Ramos (cell line): Measurements from ENCODE around the gene FKBP1A.

Source experiments
- in situ Hi-C: fragments of 300-500 bp; cut with MboI; formaldehyde crosslinking; loops from one replicate; pipeline ENCODE4 v1.14.3; 2022; ENCODE audit warnings: low sequenced_read_pairs; ENCODE audit not compliant: unreplicated experiment

Gene FKBP1A

GRCh38 chr20:1392693-1393506, at the start of gene FKBP1A:
FKBP1A (minus strand) TSS chr20:1393054; CDS start chr20:1392998, 56 bp downstream.
- in situ Hi-C loops = no loop called here

- in situ Hi-C loops = no loop called here
Measured at GRCh38 chr20:1442304-1442703, 49.5 kb upstream of the FKBP1A start.

- in situ Hi-C loops = no loop called here
Measured at GRCh38 chr20:1441133-1441532, 48.3 kb upstream of the FKBP1A start.

DNA sequence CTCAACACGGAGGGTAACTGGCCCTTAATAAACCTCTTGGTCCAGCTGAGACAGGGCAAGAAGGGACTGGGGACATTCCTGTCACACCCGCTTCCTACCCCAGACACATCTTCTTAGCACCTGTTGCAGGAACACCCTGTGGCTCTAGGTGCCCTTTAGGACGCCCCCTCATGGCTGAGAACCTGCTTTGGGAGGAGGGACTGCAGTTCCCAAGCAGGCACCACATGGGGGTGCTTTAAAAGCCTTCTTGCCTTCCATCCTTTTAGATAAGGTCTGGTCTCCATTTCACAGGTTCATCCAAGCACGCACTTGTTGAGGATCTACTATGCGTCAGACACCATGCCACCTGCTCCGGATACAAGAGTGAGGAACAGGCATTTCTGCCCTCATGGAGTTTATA, 47.2 kb upstream of the FKBP1A start:
- in situ Hi-C loops = no loop called here

- in situ Hi-C loops = loop anchor here (5.0 kb wide), 1 partner anchor 121 kb away; no protein-coding TSS in a partner anchor
Measured at GRCh38 chr20:1438361-1438760, 45.5 kb upstream of the FKBP1A start.

DNA sequence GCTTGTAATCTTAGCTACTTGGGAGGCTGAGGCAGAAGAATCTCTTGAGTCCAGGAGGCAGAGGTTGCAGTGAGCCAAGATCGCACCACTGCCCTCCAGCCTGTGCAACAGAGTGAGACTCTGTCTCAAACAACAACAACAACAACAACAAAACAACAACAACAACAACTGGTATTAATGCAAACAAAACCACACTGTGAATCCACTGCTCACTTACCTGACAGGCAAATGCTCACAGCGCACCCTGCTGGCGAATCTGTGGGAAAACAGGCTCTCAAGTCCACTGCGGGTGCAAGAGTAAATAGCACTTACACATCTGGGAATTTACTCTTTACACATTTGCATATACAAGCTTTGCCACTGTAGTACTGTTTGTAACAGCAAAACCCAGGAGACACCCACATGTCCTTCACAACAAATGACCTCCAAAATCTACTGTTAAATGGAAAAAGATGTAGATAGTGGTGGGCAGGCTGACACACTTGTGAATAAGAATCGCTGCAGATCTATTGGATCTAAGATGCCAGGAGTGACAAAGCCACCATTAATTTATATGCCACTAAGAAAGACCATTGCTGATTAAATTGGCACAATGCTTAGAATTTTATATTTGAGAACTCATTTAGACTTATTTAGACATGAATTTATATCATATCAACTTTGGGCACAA, 44.5 kb upstream of the FKBP1A start:
- in situ Hi-C loops = loop anchor here (5.0 kb wide), 1 partner anchor 120 kb away; no protein-coding TSS in a partner anchor

GRCh38 chr20:1436263-1436662, 43.4 kb upstream of the FKBP1A start:
- in situ Hi-C loops = loop anchor here (5.0 kb wide), 1 partner anchor 119 kb away; no protein-coding TSS in a partner anchor

- in situ Hi-C loops = loop anchor here (5.0 kb wide), 1 partner anchor 118 kb away; no protein-coding TSS in a partner anchor
Measured at GRCh38 chr20:1435337-1435699, 42.5 kb upstream of the FKBP1A start.

DNA sequence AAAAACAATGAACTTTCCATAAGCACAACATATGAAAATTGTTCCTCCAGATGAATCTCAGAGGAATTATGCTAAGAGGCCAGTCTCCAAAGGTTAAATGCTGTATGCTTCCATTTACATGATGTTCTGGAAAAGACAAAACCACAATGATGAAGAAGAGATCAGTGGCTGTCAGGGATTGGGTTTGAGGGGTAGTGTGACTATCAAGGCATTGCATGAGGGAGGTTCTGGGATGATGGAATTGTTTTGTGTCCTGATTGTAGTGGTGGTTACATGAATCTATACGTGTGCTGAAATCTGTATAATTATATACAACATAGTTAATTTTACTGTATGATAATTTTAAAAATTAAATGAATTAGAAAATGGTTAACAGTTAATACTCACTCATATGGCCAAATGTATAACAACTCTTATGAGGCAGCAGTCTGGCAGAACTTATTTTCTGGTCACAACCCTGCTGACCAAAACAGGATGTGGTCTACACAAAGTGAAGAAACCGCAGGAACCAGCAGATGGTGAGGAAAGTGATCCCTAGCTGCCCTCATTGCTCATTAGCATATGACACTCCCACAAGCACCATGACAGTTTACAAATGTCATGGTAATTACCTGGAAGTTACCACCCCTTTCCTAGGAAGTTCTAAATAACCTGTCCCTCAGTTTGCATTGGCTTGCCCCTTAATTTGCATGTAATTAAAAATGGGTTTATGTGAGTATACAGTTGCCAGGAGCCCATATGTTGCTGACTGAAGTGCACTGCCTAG, 41.9 kb upstream of the FKBP1A start:
- in situ Hi-C loops = loop anchor here (5.0 kb wide), 1 partner anchor 117 kb away; no protein-coding TSS in a partner anchor

DNA sequence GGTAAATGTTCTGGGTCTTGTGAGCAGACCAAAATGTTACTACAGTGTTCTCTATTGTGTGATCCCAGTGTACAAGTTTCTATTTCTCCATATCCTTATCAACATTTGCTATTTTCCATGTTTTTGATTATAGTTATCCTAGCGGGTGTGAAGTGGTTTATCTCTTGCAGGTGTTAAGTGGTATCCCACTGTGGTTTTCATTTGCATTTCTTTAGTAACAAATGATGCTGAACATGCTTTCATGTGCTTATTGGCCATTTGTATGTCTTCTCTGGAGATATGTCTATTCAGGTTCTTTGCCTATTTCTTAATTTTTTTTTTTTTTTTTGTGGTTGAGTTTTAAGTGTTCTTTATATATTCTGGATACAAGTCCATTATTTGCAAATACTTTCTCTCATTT, 38.3 kb upstream of the FKBP1A start:
- in situ Hi-C loops = no loop called here

DNA sequence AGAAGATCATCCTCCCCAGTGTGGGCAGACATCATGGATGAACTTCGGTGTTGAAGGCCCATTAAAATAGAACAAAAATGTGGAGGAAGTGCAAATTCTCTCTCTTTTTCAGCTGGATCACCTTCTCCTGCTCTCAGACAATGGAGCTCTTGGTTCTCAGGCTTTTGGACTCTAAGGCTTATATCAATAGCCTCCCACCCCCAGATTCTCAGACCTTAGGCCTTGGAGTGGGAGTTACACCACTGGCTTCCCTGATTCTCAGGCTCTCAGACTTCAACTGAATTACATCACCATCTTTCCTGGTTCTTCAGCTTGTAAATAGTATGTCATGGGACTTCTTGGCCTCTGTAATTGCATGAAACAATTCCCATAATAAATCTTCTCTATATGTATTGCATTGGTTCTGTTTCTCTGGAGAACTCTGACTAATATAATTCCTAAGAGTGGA, 37.2 kb upstream of the FKBP1A start:
- in situ Hi-C loops = no loop called here

GRCh38 chr20:1429143-1429728, 36.4 kb upstream of the FKBP1A start:
- in situ Hi-C loops = no loop called here

GRCh38 chr20:1427457-1428054, 34.7 kb upstream of the FKBP1A start:
- in situ Hi-C loops = no loop called here

- in situ Hi-C loops = no loop called here
Measured at GRCh38 chr20:1426231-1426849, 33.5 kb upstream of the FKBP1A start.

DNA sequence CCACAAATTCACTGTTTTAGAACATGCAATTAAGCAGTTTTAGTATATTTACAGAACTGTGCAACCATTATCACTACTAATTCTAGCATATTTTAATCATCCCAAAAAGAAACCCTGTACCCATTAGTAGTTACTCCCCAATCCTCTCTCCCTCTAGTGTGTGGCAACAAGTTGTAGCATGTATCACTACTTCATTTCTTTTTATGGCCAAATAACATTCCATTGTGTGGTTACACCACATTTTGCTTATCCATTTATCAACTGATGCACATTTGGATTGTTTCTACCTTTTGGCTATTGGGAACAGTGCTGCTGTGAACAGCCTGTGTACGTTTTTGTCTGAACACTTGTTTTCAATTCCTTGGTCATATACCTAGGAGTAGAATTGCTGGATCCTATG, 31.5 kb upstream of the FKBP1A start:
- in situ Hi-C loops = no loop called here

GRCh38 chr20:1423625-1424106, 30.8 kb upstream of the FKBP1A start:
- in situ Hi-C loops = no loop called here

GRCh38 chr20:1423206-1423605, 30.4 kb upstream of the FKBP1A start:
- in situ Hi-C loops = no loop called here

DNA sequence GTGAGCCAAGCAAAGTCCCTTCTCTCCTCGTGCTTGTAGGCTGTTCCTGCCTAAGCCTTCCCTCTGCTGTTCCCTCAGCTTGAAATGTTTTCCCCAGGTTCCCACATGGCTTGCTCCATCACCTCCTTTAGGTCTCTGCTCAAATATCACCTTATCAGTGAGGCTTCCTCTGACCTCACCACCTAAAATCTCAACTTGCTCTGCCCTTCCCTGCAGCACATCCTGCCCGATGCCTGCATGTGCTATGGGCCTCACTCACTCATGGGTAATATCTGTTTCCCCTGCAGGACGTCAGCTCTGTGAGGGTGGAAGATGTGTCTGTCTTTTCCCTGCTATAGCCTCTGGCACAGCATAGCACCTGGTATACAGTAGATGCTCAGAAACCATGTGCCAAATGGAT, 29.9 kb upstream of the FKBP1A start:
- in situ Hi-C loops = no loop called here

DNA sequence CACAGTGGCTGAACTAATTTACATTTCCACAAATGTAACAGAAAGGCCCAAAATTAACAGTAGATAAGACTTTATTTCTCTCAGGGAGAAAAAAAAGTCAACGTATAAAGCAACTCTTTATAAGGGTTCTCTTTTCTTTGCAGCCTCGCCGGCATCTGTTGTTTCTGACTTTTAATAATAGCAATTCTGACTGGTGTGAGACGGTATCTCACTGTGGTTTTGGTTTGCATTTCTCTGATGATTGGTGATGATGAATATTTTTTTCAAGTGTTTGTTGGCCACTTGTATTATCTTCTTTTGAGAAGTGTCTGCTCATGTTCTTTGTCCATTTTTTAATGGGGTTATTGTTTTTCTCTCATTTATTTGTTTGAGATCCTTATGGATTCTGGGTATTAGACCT, 27.2 kb upstream of the FKBP1A start:
- in situ Hi-C loops = no loop called here
